Upper lobe of left lung (tissue), 4 donors: ENCODE measurements around the gene POMC.

ENCODE experiments used
- CTCF ChIP-seq, 6 experiments: fragments of 450-650 bp in 4 of 6; fragments of 200-600 bp in 2 of 6; sonication (generic) in 2 of 6; IDR thresholded peaks; one replicate each; pipeline ENCODE4 v1.5.1; 2016 to 2019; ENCODE audit warnings: antibody characterized with exemption in 6 of 6
- POLR2A ChIP-seq, 4 donors: fragments of 450-650 bp; IDR thresholded peaks; one replicate each; pipeline ENCODE4 v1.5.1; 2016 to 2017; ENCODE audit warnings: antibody characterized with exemption in 4 of 4, mild to moderate bottlenecking in 2 of 4
- POLR2AphosphoS5 ChIP-seq, 2 donors: sonication (generic); formaldehyde crosslinking; IDR thresholded peaks; one replicate each; pipeline ENCODE4 v1.5.1; 2017; ENCODE audit warnings: antibody characterized with exemption in 2 of 2

- TF ChIP-seq POLR2AphosphoS5 (IDR thresholded peaks at IDR 0.05) (no peak), CTCF (IDR thresholded peaks at IDR 0.05) (no peak), POLR2A (IDR thresholded peaks at IDR 0.05) (no peak)
Observed at GRCh38 chr2:25184254-25184653, 15.9 kb upstream of the POMC start.
